GM10266 (cell line): ENCODE measurements around the gene GAS2.

ENCODE experiments used
- DNase-seq: peaks from one replicate; pipeline ENCODE4 v3.0.0; 2012; ENCODE audit errors: extremely low spot score
- TF ChIP-seq, protein P1 (sequence below): IDR thresholded peaks from 2 replicates; pipeline ENCODE4 v1.5.1; 2012; ENCODE audit warnings: mild to moderate bottlenecking, low read depth; ENCODE audit not compliant: control insufficient read depth, insufficient read depth; ENCODE audit errors: missing control alignments

GAS2 gene

DNA sequence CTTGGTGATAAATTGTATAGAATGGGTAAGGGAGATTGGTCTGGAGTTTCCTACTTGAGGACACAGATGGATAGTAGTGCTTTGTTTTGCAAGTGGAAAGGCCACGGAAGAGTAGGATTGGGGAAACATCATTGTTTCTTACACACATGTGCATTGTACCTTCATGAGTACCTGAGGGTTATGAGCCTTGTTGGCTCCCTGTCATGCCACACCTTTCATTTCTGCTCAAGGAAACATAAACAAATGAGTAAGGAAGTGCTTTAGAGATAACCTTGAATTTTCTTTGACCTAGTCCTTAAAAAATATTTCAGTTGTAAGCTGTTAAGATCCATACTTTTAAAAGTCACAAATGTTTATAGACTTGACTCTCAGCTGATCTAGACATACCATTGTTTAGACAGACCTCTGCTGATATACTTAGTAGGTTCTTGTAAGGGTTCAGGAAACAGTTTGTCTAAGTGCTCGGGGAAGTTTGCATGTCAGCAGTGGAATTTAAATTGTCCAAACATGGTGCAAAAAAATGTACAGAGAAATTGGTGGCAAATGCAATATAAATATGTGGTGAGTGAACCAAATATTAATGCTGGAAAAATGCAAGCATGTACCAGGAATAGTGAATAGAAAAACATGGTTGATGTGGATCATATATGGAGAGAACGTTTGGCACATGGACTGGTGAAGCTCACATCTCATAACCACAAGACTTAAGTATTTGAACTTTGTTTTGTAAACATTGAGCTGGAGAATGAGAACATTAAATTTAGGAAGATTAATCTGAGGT, 40.9 kb downstream of the GAS2 start:
- no peak for DNase-seq
- TF ChIP-seq, protein P1, sequence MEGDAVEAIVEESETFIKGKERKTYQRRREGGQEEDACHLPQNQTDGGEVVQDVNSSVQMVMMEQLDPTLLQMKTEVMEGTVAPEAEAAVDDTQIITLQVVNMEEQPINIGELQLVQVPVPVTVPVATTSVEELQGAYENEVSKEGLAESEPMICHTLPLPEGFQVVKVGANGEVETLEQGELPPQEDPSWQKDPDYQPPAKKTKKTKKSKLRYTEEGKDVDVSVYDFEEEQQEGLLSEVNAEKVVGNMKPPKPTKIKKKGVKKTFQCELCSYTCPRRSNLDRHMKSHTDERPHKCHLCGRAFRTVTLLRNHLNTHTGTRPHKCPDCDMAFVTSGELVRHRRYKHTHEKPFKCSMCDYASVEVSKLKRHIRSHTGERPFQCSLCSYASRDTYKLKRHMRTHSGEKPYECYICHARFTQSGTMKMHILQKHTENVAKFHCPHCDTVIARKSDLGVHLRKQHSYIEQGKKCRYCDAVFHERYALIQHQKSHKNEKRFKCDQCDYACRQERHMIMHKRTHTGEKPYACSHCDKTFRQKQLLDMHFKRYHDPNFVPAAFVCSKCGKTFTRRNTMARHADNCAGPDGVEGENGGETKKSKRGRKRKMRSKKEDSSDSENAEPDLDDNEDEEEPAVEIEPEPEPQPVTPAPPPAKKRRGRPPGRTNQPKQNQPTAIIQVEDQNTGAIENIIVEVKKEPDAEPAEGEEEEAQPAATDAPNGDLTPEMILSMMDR: no peak

DNA sequence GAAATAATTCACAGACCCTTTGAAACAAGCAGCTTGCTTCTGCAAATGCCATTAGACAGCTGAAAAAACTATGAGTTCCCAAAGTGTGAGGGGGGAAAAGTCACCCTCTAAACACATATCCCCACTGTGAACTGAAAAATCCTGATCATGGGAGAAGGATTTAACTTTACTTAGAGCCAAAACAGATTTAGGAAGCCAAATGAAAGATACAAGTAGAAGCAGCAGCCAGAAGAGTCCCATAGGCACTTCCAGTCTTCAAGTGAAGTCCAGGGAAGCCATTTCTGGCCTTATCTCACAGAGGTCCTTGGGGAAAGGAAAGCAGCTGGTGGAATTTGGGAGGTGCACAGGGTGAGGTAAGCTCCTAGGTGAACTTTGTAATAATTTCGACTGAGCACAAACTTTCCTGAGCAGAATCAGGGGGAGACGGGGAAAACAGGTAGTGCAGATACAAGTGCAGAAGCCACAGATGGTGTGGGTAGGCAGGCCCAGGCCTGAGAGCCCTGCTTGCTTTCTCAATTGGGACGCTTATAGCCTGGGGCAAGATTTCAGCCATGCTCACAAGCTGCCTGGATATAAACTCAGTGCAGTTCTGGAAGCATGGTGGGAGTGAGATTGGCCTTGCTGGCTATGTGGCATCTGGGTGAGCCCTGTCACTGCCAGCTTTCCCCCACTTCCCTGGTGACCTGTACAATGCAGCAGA, 44.8 kb downstream of the GAS2 start:
- no peak for DNase-seq

GRCh38 chr11:22711880-22712279, 45.5 kb downstream of the GAS2 start:
- no peak for DNase-seq
- TF ChIP-seq, protein P1: no peak

More for the DNA sequence above, 44.8 kb downstream of the GAS2 start:
- TF ChIP-seq, protein P1: no peak

DNA sequence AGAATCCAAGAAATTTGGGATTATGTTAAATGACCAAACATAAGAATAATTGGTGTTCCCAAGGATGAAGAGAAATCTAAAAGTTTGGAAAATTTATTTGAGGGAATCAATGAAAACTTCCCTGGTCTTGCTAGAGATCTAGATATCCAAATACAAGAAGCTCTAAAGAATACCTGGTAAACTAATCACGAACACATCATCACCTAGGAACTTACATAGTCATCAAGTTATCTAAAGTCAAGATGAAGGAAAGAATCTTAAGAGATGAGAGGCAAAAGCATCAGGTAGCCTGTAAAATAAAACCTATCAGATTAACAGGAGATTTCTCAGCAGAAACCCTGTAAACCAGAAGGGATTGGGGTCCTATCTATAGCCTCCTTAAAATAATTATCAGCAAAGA, 46.9 kb downstream of the GAS2 start:
- no peak for DNase-seq
- TF ChIP-seq, protein P1: no peak

GRCh38 chr11:22715971-22716370, 49.6 kb downstream of the GAS2 start:
- DNase-seq: no peak
- TF ChIP-seq, protein P1: no peak

- TF ChIP-seq, protein P1: no peak
- DNase-seq: no peak
Measured at GRCh38 chr11:22720457-22720856, 54.0 kb downstream of the GAS2 start.

DNA sequence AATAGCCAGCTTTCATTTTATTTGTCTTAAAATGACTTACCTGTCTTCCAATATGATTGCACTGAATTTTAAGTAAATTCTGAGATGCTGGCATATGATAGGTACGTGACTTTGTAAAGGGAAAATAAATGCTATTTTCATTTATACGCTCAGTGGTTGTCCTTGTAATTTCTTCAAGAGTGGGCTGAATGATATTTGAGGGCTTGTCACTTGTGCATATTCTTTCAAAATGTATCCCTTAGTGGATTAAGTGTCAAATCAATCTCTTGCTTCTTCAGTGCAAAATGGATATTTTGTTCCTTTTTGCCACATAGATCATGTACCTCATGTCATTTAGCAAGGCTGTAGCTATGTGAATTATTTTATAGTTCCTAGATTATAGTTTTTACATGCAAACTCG, 56.9 kb downstream of the GAS2 start:
- TF ChIP-seq, protein P1: no peak
- no peak for DNase-seq
